Measurements from ENCODE around the gene ARHGAP40.

GRCh38 chr20:38588303-38588702 lies 13.3 kb upstream of the ARHGAP40 start:
- TF ChIP-seq SNIP1 (IDR thresholded peaks at IDR 0.05; ENCODE audit: low read depth) (no peak), ZBTB40 (IDR thresholded peaks at IDR 0.05) (no peak), ZBTB40 (CRISPR knock-in tag; IDR thresholded peaks at IDR 0.05) (no peak), ZNF224 (CRISPR knock-in tag; IDR thresholded peaks at IDR 0.05) (no peak)

All from K562 (cell line).